ENCODE data around the gene PHRF1. TPM values are rescaled to one million over a fixed set of nuclear protein-coding genes. Genes with fewer than 3 reads are reported as not detected.

The PHRF1 gene
- total RNA-seq, 1 experiment from 2014 or later, result 45.5 TPM

- no peak for TF ChIP-seq ZBTB33 (IDR thresholded peaks at IDR 0.05; ENCODE audit: extremely low read depth, insufficient replicate concordance, low read length)
- TF ChIP-seq EZH2 (IDR thresholded peaks at IDR 0.05), result no peak
Observed at GRCh38 chr11:577611-577894, 1.3 kb downstream of the PHRF1 start (continued).

GRCh38 chr11:578276-579035, 2.2 kb downstream of the PHRF1 start:
- Histone ChIP-seq H3K4me2 (ENCODE audit: low read length) (peak overlapping the region; percentile 94), H4K20me1 (ENCODE audit: insufficient read depth) (no peaks in the 10 kb centered on the region; the same call in 1 of the 2 replicates), H3K79me2 (ENCODE audit: insufficient read depth, low read length) (peaks cover 69% of the 10 kb centered on the region), H2AFZ (ENCODE audit: low read depth, low read length, poor library complexity, severe bottlenecking) (no peak overlapping the region), H3K9me3 (ENCODE audit: control insufficient read depth in 1 of 2, insufficient read depth in 1 of 2, low read depth in 1 of 2, low read length in 2 of 2) (no peaks in the 10 kb centered on the region), H3K4me1 (ENCODE audit: control insufficient read depth in 1 of 2, insufficient read depth in 2 of 2, low read length in 2 of 2) (peaks cover 12 to 32% of the 10 kb centered on the region in 2 experiments), H3K27me3 (ENCODE audit: insufficient read depth, low read length) (no peaks in the 10 kb centered on the region), H3K27ac (ENCODE audit: low read depth, low read length) (peak overlapping the region; percentile 35; the same call in 1 of the 2 replicates), H3K4me3 (replicated peaks in 1 of 2; ENCODE audit: low read depth in 1 of 2, low read length in 2 of 2) (peak overlapping the region; percentile 97 to 99), H3K36me3 (ENCODE audit: control insufficient read depth in 1 of 2, insufficient read depth in 2 of 2, low read length in 2 of 2) (peaks cover 9 to 19% of the 10 kb centered on the region in 2 experiments; a peak in 3 of 4 replicates), H3K9me2 (ENCODE audit: insufficient read depth) (no peaks in the 10 kb centered on the region), H3K9ac (ENCODE audit: low read length) (peak overlapping the region; percentile 98; the same call in 1 of the 2 replicates)
- DNase-seq (ENCODE audit: low read depth, low spot score), result no peak
- BruUV-seq (replicated peaks), result no TSS peak
- no peak for ATAC-seq
- TF ChIP-seq SP1 (IDR thresholded peaks at IDR 0.05; ENCODE audit: low read depth) (no peak), ZFX (IDR thresholded peaks at IDR 0.05) (no peak), ZBTB33 (IDR thresholded peaks at IDR 0.05; ENCODE audit: extremely low read depth, insufficient replicate concordance, low read length) (no peak), TCF7L2 (IDR thresholded peaks at IDR 0.05; ENCODE audit: borderline replicate concordance, extremely low read depth, insufficient read depth, insufficient read length) (no peak), CEBPB (IDR thresholded peaks at IDR 0.05; ENCODE audit: low read depth) (no peak), CTCF (IDR thresholded peaks at IDR 0.05 in 2 of 3, conservative IDR thresholded peaks at IDR 0.05 in 1 of 3; ENCODE audit: borderline replicate concordance in 1 of 3, insufficient read depth in 1 of 3, low read depth in 2 of 3, low read length in 2 of 3) (no peak)
- intact Hi-C loops (cut with micrococcal nuclease), result no loop called here
- CTCF ChIA-PET, result no interaction called here
- RAD21 ChIA-PET (ENCODE audit: low non-redundant PET in 1 of 2, low total read pairs in 2 of 2, uncharacterized antibody in 2 of 2, unreplicated experiment in 2 of 2), result no interaction called here
- POLR2A ChIA-PET, result no interaction called here

Measured in HCT116 (cell line).